ENCODE measurements around the gene WLS. TPM values are rescaled to one million over a fixed set of nuclear protein-coding genes. Genes with fewer than 3 reads are reported as not detected.

WLS gene
- total RNA-seq, 2 experiments from 2014 or later, result 0.22 to 0.52 TPM

GRCh38 chr1:68197461-68197860 lies 34.9 kb downstream of the WLS start:
- TF ChIP-seq CTCF (IDR thresholded peaks at IDR 0.05), result no peak
- no peaks in the 10 kb centered on the region for H3K36me3 Mint-ChIP-seq (ENCODE audit: low read depth)
- H3K4me3 Mint-ChIP-seq, result no peak overlapping the region
- no peak overlapping the region for H3K27ac ChIP-seq (ENCODE audit: low read depth in 1 of 2, low read length in 2 of 2)
- DNase-seq (no peak), ATAC-seq (ENCODE audit: poor library complexity) (no peak)
- ChIA-PET CTCF (no interaction called here), POLR2A (no interaction called here)
- H3K4me1 Mint-ChIP-seq (ENCODE audit: low read depth), result no peaks in the 10 kb centered on the region
- H3K36me3 ChIP-seq (ENCODE audit: insufficient read depth, low read length), result no peaks in the 10 kb centered on the region
- no peaks in the 10 kb centered on the region for H3K9me3 ChIP-seq (ENCODE audit: control insufficient read depth in 1 of 2, insufficient read depth in 1 of 2, low read length in 2 of 2)
- H3K27me3 Mint-ChIP-seq, result peaks cover 5% of the 10 kb centered on the region
- no peaks in the 10 kb centered on the region for H3K4me1 ChIP-seq (ENCODE audit: insufficient read depth, low read length)
- no peak overlapping the region for H3K4me3 ChIP-seq (ENCODE audit: low read length)
- H3K27ac Mint-ChIP-seq, result no peak overlapping the region
- H3K9me3 Mint-ChIP-seq, result no peaks in the 10 kb centered on the region
- intact Hi-C loops (cut with DNase I, micrococcal nuclease), result no loop called here
- H3K27me3 ChIP-seq (ENCODE audit: control insufficient read depth in 1 of 2, insufficient read depth in 2 of 2, low read length in 2 of 2), result no peaks in the 10 kb centered on the region

GRCh38 chr1:68196676-68197075 lies 35.6 kb downstream of the WLS start:
- TF ChIP-seq CTCF (IDR thresholded peaks at IDR 0.05), result no peak
- no peak overlapping the region for H3K27ac Mint-ChIP-seq
- intact Hi-C loops (cut with DNase I, micrococcal nuclease), result no loop called here
- Histone ChIP-seq H3K4me3 (ENCODE audit: low read length) (no peak overlapping the region), H3K9me3 (ENCODE audit: control insufficient read depth in 1 of 2, insufficient read depth in 1 of 2, low read length in 2 of 2) (no peaks in the 10 kb centered on the region), H3K4me1 (ENCODE audit: insufficient read depth, low read length) (no peaks in the 10 kb centered on the region), H3K27ac (ENCODE audit: low read depth in 1 of 2, low read length in 2 of 2) (no peak overlapping the region), H3K36me3 (ENCODE audit: insufficient read depth, low read length) (no peaks in the 10 kb centered on the region), H3K27me3 (ENCODE audit: control insufficient read depth in 1 of 2, insufficient read depth in 2 of 2, low read length in 2 of 2) (no peaks in the 10 kb centered on the region)
- H3K4me1 Mint-ChIP-seq (ENCODE audit: low read depth), result no peaks in the 10 kb centered on the region
- ATAC-seq (ENCODE audit: poor library complexity) (no peak), DNase-seq (no peak)
- peaks cover 5% of the 10 kb centered on the region for H3K27me3 Mint-ChIP-seq
- H3K36me3 Mint-ChIP-seq (ENCODE audit: low read depth), result no peaks in the 10 kb centered on the region
- H3K4me3 Mint-ChIP-seq, result no peak overlapping the region
- CTCF ChIA-PET, result no interaction called here
- no peaks in the 10 kb centered on the region for H3K9me3 Mint-ChIP-seq
- POLR2A ChIA-PET, result no interaction called here

DNA sequence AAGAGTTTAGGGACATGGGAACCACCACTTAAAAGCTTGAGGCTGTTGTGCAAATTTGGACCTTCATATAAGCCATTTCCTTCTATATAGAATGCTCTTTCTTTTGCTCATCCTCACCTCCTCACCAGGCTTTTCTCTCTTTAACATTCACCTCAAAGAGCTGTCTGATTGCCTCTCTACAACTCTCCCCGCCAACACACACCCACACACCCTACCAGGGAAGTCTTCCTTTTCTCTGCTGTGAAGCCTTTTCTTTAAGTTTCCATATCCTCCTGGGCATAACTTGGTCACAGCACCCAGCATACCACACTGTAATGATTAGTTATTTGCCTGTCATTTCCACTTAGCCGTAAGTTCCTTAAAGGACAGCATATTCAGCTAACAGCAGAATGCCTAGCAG lies 40.6 kb downstream of the WLS start:
- Mint-ChIP-seq H3K27me3 (peaks cover 5% of the 10 kb centered on the region), H3K9me3 (no peaks in the 10 kb centered on the region), H3K27ac (no peak overlapping the region), H3K4me3 (no peak overlapping the region), H3K4me1 (ENCODE audit: low read depth) (no peaks in the 10 kb centered on the region), H3K36me3 (ENCODE audit: low read depth) (no peaks in the 10 kb centered on the region)
- H3K27ac ChIP-seq (ENCODE audit: low read depth in 1 of 2, low read length in 2 of 2), result no peak overlapping the region
- no peak for TF ChIP-seq CTCF (IDR thresholded peaks at IDR 0.05)
- CTCF ChIA-PET, result no interaction called here
- H3K4me1 ChIP-seq (ENCODE audit: insufficient read depth, low read length), result no peaks in the 10 kb centered on the region
- H3K36me3 ChIP-seq (ENCODE audit: insufficient read depth, low read length), result no peaks in the 10 kb centered on the region
- ATAC-seq (ENCODE audit: poor library complexity) (no peak), DNase-seq (no peak)
- no peak overlapping the region for H3K4me3 ChIP-seq (ENCODE audit: low read length)
- H3K9me3 ChIP-seq (ENCODE audit: control insufficient read depth in 1 of 2, insufficient read depth in 1 of 2, low read length in 2 of 2), result peaks cover 0 to 5% of the 10 kb centered on the region in 2 experiments
- H3K27me3 ChIP-seq (ENCODE audit: control insufficient read depth in 1 of 2, insufficient read depth in 2 of 2, low read length in 2 of 2), result no peaks in the 10 kb centered on the region
- intact Hi-C loops (cut with DNase I, micrococcal nuclease), result no loop called here
- POLR2A ChIA-PET, result no interaction called here

Data from CD4-positive, alpha-beta T cell (primary cell).